HepG2 (cell line): ENCODE results near the gene CTAG2.

Experiments
- CEBPB ChIP-seq: IDR thresholded peaks from 2 replicates; pipeline ENCODE4 v1.6.1; 2011; ENCODE audit warnings: low read depth, low read length, improper control_type of control experiment, borderline replicate concordance
- NBN ChIP-seq: fragments of 450-650 bp; conservative IDR thresholded peaks from 2 replicates; pipeline ENCODE4 v1.6.1; 2017
- POLR2A ChIP-seq, 2 experiments: IDR thresholded peaks; 2 replicates each; pipeline ENCODE4 v1.6.1; 2011; ENCODE audit warnings: low read depth in 2 of 2, low read length in 2 of 2, mild to moderate bottlenecking in 1 of 2, moderate library complexity in 1 of 2; ENCODE audit not compliant: insufficient read depth in 1 of 2
- POLR2AphosphoS5 ChIP-seq: IDR thresholded peaks from 2 replicates; pipeline ENCODE4 v1.6.1; 2012; ENCODE audit warnings: low read depth, low read length
- WIZ ChIP-seq: sonication (generic); formaldehyde crosslinking; IDR thresholded peaks from 2 replicates; pipeline ENCODE4 v1.5.1; 2020; ENCODE audit warnings: mild to moderate bottlenecking, missing genetic modification reagents
- ZNF564 ChIP-seq: sonication (generic); formaldehyde crosslinking; IDR thresholded peaks from 2 replicates; pipeline ENCODE4 v1.8.1; 2023; ENCODE audit warnings: mild to moderate bottlenecking, missing genetic modification reagents
- ZNF615 ChIP-seq: sonication (generic); formaldehyde crosslinking; IDR thresholded peaks from 2 replicates; pipeline ENCODE4 v1.5.0; 2020; ENCODE audit warnings: mild to moderate bottlenecking, missing genetic modification reagents, borderline replicate concordance
- ZSCAN21 ChIP-seq: sonication (generic); formaldehyde crosslinking; IDR thresholded peaks from 2 replicates; pipeline ENCODE4 v1.8.0; 2022; ENCODE audit warnings: mild to moderate bottlenecking, missing genetic modification reagents, moderate library complexity, borderline replicate concordance
- TF ChIP-seq, protein P1 (sequence below): sonication (generic); formaldehyde crosslinking; IDR thresholded peaks from 2 replicates; pipeline ENCODE4 v1.4.0; 2020; ENCODE audit warnings: missing genetic modification reagents
- TF ChIP-seq, protein P2 (sequence below): fragments of 450-650 bp; IDR thresholded peaks from 2 replicates; pipeline ENCODE4 v1.6.1; 2017; ENCODE audit warnings: mild to moderate bottlenecking

DNA sequence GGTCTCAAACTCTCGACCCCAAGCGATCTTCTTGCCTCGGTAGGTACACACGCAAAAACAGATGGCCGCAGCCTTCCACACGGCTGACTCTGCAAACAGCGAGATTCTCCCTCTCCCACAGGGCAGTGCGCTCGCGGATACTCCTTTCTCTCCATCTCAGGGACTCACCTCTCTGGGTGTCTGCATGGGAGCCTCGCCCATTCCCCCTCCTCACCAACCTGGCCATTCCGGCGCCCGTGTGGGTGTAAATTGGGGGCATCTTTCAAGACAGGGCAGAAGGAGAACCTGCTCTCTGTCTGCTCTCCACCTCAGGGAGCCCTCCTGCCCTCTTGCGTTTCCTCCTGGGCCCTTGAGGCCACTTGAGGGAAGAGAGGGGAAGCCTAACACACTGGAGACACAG is 4.4 kb downstream of the CTAG2 start:
- TF ChIP-seq POLR2A (IDR thresholded peaks at IDR 0.05; ENCODE audit: insufficient read depth in 1 of 2, low read depth in 2 of 2, low read length in 2 of 2) (no peak), NBN (no peak), ZNF564 (CRISPR knock-in tag) (no peak), POLR2AphosphoS5 (no peak), CEBPB (no peak), WIZ (no peak), ZSCAN21 (no peak), ZNF615 (CRISPR knock-in tag) (no peak)
- TF ChIP-seq, protein P1, sequence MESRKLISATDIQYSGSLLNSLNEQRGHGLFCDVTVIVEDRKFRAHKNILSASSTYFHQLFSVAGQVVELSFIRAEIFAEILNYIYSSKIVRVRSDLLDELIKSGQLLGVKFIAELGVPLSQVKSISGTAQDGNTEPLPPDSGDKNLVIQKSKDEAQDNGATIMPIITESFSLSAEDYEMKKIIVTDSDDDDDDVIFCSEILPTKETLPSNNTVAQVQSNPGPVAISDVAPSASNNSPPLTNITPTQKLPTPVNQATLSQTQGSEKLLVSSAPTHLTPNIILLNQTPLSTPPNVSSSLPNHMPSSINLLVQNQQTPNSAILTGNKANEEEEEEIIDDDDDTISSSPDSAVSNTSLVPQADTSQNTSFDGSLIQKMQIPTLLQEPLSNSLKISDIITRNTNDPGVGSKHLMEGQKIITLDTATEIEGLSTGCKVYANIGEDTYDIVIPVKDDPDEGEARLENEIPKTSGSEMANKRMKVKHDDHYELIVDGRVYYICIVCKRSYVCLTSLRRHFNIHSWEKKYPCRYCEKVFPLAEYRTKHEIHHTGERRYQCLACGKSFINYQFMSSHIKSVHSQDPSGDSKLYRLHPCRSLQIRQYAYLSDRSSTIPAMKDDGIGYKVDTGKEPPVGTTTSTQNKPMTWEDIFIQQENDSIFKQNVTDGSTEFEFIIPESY = no peak
- TF ChIP-seq, protein P2, sequence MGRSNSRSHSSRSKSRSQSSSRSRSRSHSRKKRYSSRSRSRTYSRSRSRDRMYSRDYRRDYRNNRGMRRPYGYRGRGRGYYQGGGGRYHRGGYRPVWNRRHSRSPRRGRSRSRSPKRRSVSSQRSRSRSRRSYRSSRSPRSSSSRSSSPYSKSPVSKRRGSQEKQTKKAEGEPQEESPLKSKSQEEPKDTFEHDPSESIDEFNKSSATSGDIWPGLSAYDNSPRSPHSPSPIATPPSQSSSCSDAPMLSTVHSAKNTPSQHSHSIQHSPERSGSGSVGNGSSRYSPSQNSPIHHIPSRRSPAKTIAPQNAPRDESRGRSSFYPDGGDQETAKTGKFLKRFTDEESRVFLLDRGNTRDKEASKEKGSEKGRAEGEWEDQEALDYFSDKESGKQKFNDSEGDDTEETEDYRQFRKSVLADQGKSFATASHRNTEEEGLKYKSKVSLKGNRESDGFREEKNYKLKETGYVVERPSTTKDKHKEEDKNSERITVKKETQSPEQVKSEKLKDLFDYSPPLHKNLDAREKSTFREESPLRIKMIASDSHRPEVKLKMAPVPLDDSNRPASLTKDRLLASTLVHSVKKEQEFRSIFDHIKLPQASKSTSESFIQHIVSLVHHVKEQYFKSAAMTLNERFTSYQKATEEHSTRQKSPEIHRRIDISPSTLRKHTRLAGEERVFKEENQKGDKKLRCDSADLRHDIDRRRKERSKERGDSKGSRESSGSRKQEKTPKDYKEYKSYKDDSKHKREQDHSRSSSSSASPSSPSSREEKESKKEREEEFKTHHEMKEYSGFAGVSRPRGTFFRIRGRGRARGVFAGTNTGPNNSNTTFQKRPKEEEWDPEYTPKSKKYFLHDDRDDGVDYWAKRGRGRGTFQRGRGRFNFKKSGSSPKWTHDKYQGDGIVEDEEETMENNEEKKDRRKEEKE = no peak
